SHP77 (cell line): ENCODE data around the gene HLA-E.
A peak's percentile ranks its signal among the peaks of the same experiment; 100 is the strongest.
"Not testable (repeated sequence)": the region's sequence is repeated elsewhere in the genome, so short reads cannot be mapped to it uniquely, and the experiment has no call there.

Experiments
- DNase-seq, 2 experiments: peaks; one replicate each; lab custom pipeline; 2025; lab: John Stamatoyannopoulos, UW

HLA-E gene

DNA sequence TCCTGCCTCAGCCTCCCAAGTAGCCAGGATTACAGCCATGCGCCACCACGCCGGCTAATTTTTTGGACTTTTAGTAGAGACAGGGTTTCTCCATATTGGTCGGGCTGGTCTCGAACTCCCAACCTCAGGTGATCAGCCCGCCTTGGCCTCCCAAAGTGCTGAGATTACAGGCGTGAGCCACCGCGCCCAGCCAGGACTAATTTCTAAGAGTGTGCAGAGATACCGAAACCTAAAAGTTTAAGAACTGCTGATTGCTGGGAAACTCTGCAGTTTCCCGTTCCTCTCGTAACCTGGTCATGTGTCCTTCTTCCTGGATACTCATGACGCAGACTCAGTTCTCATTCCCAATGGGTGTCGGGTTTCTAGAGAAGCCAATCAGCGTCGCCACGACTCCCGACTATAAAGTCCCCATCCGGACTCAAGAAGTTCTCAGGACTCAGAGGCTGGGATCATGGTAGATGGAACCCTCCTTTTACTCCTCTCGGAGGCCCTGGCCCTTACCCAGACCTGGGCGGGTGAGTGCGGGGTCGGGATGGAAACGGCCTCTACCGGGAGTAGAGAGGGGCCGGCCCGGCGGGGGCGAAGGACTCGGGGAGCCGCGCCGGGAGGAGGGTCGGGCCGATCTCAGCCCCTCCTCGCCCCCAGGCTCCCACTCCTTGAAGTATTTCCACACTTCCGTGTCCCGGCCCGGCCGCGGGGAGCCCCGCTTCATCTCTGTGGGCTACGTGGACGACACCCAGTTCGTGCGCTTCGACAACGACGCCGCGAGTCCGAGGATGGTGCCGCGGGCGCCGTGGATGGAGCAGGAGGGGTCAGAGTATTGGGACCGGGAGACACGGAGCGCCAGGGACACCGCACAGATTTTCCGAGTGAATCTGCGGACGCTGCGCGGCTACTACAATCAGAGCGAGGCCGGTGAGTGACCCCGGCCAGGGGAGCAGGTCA lies at the start of gene HLA-E:
Gene HLA-E (plus strand): TSS at position 429 of the 945 bp plus-strand sequence. CDS start 23 bp downstream, at position 452.
- no peak for DNase-seq

DNA sequence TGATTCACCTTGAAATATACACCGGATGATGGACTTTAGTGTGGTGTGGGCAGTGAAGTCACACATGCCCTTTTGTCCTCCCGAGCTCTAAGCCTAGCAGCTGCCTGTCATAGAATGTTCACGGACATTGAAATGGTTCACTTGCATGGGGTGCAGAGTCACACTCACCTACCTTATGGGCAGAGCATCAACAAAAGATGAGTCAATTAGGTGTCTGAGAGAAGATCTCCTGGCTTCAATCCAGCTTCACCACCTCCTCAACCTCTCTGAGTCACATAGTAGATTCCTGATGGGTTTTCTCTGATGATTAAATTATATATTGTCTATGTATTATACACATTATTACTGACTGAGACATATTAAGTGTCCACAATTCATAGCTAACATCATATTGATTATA lies 48.1 kb upstream of the HLA-E start:
- DNase-seq, result no peak

DNA sequence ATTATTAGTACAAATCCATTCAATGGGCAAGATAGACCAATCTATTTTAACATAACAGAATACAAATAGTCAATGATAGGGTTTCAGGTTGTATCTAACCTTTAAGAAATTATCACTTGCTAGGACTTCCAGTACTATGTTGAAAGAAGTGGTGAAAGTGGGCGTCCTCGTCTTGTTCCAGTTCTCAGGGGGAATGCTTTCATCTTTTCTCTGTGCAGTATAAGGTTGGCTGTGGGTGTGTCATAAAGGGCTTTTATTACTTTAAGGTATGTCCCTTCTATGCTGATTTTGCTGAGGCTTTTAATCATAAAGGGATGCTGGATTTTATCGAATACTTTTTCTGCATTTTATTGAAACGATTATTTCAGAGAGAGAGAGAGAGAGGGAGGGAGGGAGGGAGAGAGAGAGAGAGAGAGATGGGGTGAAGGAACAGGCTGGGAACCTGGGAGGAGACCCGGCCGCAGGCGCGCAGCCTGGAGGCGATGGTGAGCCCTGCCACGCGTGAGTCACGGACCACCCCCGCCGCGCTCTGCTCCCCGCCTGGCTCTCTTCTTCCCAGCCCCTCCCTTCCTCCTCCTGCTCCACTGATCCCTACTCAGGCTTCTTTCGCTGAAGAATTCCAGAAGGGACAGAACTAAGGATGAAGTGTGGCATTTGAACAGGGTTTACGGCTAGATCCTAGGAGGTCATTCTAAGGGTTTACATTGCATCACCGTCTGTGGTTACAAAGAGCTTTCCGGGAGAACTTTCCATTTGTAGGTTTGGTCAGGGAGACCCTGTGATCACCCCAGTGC lies 45.5 kb upstream of the HLA-E start:
- DNase-seq, result no peak

DNA sequence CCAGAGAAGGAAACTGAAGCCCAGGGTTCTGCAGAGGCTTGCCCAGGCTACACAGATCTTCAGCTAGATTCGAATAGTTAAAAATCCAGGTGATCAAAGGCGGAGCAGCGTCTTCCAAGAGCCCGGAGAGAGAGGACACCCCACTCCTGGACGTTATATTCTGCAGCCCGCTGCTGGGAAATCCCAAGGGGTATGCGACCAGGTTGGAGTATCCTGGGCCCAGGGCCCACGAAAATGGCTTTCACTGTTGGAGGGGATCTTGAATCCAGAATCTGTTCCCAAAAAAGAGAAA lies 44.9 kb upstream of the HLA-E start:
- DNase-seq, result no peak

DNA sequence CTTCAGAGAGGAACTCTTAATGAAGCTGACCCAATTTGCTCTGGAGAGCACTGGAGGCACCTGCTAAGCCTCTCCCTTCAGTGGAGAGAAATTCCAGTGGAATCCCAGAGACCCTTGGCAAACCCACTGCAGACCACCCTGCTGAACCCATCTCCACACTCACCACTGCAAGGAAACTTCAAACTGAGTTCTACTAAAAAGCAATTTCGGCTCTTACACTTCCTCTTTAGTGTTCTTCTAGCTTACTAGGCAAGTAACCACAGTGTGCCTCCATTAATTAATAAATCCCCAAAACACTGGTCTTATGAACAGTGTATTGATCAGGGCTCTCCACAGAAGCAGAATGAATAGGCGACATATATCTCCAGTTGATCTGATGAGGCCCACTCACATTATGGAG lies 43.0 kb upstream of the HLA-E start:
- no peak for DNase-seq

DNA sequence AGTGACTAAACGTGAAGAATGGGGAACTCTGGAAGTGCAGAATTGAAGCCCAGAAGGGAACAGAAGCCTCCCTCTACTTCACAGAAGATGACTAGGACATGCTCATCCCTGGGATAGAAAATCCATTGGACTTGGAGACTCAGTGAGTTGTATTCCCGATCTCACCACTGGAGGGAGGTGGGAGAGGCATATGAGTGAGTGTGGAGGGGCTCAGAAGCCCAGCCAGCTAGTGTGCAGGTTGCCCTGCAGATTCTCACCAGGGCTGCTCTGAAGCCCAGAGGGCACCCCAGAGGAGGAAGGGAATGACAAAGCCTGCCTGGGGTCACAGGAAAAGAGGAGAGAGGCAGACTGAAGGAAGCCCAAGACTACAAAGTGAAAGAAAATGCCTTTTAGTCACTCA lies 42.1 kb upstream of the HLA-E start:
- no peak for DNase-seq

DNA sequence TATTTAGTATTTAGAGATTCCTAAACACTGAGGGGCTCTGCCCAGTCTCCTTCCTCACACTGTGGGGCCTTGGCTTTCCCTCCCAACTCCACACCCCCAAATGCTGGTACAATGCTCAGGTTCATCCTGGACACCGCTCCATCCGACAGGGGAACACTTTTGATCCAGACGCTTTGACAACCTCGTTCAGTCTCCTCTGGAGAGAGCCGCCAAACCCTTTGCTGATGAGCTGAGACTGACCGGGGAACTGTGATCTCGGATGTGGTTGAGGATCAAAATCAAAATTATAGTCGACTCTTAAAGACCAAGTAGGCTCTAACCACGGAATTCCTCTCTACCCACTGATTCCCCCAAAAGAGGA lies 38.8 kb upstream of the HLA-E start:
- DNase-seq, result no peak

DNA sequence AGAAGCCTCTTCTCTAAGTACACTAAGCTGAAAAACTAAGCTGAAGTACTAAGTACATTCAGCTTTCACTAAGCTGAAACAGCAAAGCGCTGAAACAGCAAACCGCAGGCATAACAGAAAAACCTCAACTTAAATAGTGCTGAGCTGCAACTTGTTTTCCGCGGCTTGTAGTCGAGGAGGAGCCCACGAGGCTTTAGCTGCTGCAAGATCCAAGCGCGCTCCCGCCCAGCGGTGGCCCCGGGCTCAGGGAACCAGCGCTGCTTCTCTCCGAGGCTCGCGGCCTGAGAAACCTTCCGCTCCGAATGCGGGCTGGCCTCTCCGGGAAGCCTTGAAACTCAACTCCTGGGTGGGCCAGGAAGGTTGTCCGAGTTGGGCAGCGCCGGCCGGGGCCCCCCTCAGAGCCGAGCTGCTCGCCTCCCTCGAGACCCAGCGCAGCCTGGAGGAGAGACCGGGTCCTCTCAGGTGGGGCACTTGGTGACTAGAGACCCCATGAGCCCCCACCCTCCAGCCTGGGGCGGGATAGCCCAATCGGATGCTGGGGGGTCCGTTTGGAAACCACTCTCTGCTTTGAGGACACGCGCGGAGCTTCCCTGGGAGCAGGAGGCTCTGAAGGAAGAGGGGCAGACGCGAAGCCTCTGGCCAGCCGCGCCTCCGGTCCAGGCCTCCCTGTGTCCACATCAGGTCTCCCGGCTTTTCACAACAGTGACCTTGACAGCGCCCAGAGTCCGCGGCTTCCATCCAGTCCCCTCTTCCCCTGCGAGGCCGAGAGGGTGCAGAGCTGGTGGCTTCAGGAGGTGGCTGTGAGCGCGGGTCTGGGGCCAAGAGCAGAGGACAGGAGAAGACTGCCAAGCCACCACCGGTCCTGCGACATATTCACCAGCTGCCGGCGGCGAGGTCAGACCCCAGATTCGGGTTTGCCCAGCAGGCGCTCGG lies 38.1 kb upstream of the HLA-E start:
- no peak for DNase-seq

DNA sequence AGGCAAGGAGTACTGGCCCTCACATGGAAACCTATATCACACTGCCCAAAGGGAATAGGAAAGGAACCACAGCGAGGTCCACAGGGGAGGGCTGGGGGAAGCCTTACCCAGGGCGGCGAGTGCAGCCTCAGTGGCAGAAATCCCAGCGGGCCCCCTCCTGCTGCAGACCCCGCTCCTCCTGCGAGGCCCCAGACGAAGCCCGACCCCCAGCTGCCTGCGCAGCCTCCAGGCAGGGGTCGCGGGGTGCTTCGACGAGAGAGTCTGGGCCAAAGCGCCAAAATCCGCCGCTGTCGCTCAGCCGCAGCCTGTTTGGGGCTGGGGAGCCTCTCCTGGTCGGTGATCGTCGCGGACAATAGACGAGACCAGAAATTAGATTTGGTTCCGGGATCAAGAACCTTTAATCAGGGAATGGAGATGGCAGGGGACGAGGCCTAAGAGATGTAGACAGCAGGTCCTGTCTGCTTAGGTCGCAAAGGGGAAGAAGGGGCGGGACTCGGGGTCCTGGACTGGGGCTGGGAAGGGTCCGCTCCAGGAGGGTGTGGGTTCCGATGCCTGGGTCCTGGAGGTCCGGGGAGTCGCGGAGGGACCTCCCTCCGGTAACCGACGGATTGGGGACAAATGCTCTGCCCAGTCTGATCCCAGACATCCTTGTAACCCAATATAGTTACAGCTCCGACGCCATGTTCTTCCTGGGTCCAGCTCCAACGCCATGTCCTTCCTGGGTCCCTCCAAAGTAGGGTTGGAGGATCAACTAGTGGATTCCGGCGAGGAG lies 36.4 kb upstream of the HLA-E start:
- DNase-seq, result no peak

DNA sequence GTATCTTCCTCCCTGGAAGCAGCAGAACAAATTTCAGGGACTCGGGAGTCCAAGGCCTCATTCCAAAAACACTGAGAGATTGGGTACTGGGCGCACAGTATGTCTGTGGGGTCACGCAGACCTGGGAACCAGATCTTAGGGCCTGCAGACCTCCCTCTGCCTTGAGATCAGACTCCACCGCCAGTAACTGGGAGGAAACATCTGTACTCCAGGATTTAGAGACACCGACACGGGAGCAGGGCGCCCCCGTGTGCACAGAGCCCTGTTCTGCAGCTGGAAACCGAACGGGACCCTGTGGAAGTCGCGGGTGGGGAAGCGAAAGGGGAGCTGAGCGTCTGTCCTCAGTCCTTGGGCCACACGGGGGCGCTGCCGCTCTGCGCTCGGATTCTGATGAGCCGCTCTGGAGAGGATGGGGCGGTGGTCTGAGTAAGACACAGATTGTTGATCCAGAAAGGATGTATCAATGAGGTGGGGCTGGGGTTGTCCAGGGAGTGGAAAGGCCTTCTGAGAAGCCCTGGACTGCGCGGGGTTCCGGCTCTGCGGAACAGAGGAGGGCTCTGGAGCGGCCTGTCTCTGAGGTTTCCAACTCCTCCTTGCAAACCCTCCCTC lies 35.7 kb upstream of the HLA-E start:
- peak; percentile 72 to 79 for DNase-seq

DNA sequence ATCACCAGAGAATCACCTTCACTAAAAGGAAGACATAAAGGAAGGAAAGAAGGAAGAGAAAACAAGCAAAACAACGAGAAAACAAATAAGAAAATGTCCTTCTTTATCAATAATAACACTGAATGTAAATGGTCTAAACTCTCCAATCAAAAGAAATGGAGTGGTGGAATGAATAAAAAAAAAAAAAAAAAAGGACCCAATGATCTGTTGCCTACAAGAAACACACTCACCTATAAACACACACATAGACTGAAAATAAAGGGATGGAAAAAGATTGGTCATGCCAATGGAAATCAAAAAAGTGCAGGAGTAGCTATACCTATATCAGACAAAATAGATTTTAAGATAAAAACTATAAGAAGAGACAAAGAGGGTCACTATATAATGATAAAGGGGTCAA lies 30.2 kb upstream of the HLA-E start:
- DNase-seq, result no peak

DNA sequence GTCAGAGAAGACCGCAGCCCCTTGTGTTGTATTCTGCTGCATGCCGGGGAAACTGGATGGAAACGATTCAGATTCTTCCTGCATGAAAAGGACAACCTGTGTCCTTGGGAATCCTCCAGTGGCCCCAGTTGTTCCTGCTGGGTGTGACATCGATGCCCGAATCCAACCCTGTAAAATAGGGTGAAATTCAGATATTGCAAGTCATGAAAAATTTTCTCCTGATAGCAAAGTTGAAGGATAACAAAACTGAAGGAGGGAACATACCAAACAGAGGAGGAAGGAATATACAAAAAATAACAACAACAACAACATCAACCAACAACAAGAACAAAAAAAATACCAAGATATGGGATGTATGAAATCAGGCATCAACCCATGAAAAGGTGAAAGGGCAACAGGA lies 28.3 kb upstream of the HLA-E start:
- no peak for DNase-seq

DNA sequence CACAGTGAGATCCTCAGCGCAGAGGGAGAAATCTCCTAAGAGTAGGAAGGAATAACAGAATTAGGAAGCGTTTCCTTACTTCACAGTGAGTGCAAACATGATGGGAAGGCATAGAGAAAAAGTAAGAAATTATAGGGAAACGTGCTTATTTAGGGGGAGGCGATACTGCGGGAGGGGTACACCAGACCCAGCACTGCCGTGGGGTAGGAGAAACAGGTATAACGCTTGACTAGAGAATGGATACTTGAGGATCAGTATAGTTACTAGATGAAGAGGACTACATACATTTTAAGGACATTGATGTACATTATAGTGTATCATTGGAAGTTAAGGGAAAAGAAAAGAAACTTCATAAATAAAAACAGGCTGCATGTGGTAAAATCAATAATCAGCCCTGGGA lies 26.8 kb upstream of the HLA-E start:
- no peak for DNase-seq

DNA sequence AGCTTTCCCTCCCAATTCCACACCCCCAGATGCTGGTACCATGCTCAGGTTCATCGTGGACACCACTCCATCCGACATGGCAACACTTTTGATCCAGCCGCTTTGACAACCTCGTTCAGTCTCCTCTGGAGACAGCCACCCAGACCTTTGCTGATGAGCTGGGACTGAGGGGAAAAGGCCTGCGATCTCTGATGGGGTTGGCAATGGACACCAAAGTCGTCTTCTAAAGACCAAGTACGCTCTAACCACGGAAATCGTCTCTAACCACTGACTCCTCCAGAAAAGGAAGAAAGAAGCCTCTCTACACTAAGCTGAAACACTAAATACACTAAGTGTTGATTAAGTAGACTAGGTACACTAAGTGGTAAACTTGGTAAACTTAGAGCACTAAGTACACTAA lies 26.1 kb upstream of the HLA-E start:
- no peak for DNase-seq

DNA sequence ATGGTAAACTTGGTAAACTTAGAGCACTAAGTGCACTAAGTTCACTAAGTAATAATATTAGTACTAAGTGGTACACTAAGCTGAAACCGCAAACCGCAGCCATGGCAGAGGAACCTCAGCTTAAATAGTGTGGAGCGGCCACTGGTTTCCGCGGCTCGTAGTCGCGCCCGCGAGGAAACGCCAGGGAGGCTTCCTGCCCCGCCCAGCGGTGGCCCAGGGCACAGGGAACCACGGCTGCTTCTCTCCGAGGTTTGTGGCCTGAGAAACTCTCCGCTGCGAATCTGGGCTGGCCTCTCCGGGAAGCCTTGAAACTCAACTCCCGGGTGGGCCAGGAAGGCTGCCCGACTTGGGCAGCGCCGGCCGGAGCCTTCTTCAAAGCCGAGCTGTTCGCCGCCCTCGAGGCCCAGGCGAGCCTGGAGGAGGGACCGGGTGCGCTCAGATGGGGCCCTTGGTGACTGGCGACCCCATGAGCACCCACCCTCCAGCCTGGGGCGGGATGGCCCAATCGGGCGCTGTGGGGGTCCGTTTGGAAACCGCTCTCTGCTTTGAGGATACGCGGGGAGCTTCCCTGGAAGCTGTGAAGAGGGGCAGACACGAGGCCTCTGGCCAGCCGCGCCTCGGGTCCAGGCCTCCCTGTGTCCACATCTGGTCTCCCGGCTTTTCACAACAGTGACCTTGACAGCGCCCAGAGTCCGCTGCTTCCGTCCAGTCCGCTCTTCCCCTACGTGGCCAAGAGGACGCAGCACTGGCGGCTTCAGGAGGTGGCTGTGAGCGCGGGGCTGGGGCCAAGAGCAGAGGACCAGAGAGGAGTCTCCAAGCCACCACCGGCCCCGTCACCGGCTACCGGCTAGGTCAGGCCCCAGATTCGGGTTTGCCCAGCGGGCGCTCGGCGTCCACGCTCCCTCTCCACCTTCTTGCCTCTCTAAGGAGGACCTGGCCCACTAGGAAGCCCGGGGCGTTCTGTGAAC lies 25.4 kb upstream of the HLA-E start:
- no peak for DNase-seq

DNA sequence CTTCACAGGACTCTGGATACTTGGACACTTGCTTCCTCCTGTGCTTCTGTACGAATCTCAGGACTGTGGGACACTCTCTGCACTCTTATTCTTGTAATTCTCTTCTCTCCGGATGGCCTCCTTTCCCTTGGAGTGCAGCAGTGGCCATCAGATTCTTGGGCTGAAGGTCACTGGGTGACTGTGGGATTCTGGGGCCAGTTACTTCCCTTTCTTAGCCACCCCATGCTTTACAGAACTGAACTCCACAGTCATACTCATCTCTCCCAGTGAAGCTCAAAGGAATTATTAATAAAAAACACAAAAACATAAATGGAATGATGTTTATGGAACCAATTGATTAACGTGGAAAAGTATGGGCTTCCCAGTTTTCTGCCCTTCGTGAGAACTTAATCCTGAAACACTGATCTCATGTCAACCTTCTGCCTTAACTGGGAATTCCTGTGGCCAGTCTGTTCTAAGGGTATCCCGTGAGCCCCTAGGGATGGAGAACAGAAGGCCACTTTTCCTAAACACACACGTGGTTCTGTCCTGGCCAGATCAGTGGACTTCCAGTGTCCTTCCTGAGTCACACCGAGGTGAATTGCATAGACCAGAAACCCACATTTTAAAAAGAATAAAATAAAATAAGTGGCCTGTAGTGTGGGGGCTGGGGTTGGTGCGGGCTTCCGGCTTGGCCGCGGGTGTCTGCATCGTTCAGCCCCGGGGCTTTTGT lies 23.6 kb upstream of the HLA-E start:
- no peak for DNase-seq

DNA sequence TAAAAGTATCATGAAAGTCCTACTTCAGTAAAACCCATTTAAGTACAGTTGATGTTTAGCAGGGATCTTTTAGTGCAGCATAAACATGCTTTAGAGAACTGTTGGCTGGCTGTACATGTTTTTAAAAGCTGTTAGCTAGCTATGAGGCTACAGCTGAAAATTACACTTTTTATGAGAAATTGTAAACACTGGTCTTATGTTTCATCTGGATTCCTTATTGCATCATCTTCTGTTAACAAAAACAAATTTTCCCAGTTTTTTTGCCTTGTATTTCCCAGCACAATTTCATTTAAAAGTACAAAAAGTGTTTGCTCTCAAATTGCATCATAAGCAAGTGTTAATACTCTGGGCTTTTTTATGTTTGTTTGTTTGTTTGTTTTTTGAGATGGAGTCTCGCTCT lies 18.3 kb upstream of the HLA-E start:
- no peak for DNase-seq

DNA sequence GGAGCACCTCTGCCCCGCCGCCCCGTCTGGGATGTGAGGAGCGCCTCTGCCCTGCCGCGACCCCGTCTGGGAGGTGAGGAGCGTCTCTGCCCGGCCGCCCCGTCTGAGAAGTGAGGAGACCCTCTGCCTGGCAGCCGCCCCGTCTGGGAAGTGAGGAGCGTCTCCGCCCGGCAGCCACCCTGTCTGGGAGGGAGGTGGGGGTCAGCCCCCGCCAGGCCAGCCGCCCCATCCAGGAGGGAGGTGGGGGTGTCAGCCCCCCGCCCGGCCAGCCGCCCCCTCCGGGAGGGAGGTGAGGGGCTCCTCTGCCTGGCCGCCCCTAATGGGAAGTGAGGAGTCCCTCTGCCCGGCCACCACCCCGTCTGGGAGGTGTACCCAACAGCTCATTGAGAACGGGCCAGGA lies 14.2 kb upstream of the HLA-E start:
- DNase-seq, result not testable (repeated sequence)

DNA sequence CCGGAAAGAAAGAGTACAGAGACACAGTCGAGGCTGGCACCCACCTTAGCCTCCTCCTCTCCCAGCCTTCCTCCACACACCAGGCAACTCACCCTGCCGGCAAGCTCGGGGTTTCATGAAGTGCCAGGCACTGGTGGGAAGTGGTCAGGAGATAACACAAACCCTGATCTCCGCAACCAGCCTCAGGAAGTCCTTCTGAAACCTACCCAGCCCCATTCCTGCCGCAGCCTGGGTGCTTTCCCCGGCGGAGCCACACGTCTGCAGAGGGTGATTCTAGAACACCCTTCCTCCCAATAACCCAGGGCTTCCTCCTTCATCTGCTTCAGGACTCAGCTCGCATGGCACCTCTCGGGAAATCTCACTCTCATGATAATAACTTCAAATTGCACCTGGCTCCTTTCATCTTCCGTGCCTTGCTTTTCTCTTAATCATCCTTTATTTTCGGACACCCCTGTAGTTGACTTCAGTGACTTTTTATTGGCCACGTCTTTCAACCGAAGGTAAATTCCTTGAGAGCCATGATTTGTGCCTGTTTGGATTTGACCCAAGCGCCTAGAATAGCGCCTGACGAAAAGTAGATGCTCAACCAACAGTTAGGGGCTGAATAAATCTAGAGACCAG lies 8.7 kb upstream of the HLA-E start:
- no peak for DNase-seq
